Esophagus (tissue), 2 donors: Measurements from ENCODE around the gene ERP44. TPM values are rescaled to one million over a fixed set of nuclear protein-coding genes. Genes with fewer than 3 reads are reported as not detected.

Experiments
- H3K27ac ChIP-seq, 2 donors: one replicate each; pipeline ENCODE4 v1.5.1; 2013; ENCODE audit warnings: low read depth in 2 of 2, mild to moderate bottlenecking in 2 of 2, inconsistent platforms in 1 of 2, low read length in 1 of 2, moderate library complexity in 1 of 2
- H3K27me3 ChIP-seq, 2 donors: one replicate each; pipeline ENCODE4 v1.6.1; 2013; ENCODE audit warnings: low read length in 2 of 2, control low read depth in 1 of 2, mild to moderate bottlenecking in 1 of 2; ENCODE audit not compliant: insufficient read depth in 2 of 2, control insufficient read depth in 1 of 2
- H3K36me3 ChIP-seq, 2 donors: one replicate each; pipeline ENCODE4 v1.6.1; 2013; ENCODE audit warnings: low read length in 1 of 2; ENCODE audit not compliant: control insufficient read depth in 2 of 2, insufficient read depth in 2 of 2
- H3K4me1 ChIP-seq, 2 donors: one replicate each; pipeline ENCODE4 v1.6.1; 2013; ENCODE audit warnings: low read length in 1 of 2; ENCODE audit not compliant: control insufficient read depth in 2 of 2, insufficient read depth in 2 of 2
- H3K4me3 ChIP-seq, 2 donors: one replicate each; pipeline ENCODE4 v1.5.1; 2013; ENCODE audit warnings: low read length in 2 of 2, mild to moderate bottlenecking in 2 of 2, low read depth in 1 of 2, moderate library complexity in 1 of 2
- H3K9me3 ChIP-seq, 2 donors: one replicate each; pipeline ENCODE4 v1.6.1; 2013; ENCODE audit warnings: mild to moderate bottlenecking in 2 of 2, low read depth in 1 of 2, low read length in 1 of 2, moderate library complexity in 1 of 2; ENCODE audit not compliant: control insufficient read depth in 2 of 2, insufficient read depth in 1 of 2
- WGBS, 2 donors: extraction: QIAGEN DNeasy Blood & Tissue Kit; methylation state at CpG; one replicate each; pipeline ENCODE4 v1.1.7; 2013; 5-methylcytosine and 5-hydroxymethylcytosine counted together
- polyA plus RNA-seq, 2 donors: library from polyadenylated mRNA; stranded (reverse); fragments of 200-250 nt; gene quantifications; one replicate each; pipeline ENCODE4 v1.2.3, GENCODE V29; 2013
- donor health status: healthy with polysubstance abuse.
- donor health status: Bipolar disorder and iron deficiency.

ERP44 gene
- polyA plus RNA-seq, 2 donors: 14.3 to 16.3 TPM

- Histone ChIP-seq H3K27me3 (no peaks in the 10 kb centered on the region), H3K9me3 (no peaks in the 10 kb centered on the region), H3K36me3 (no peaks in the 10 kb centered on the region), H3K4me1 (no peaks in the 10 kb centered on the region), H3K27ac (no peak overlapping the region), H3K4me3 (no peak overlapping the region)
- WGBS, 2 donors: 95 to 98% methylated on average over 2 of the region's 2 CpGs
These were observed 150.3 kb downstream of the ERP44 start for GRCh38 chr9:99948482-99948881.

DNA sequence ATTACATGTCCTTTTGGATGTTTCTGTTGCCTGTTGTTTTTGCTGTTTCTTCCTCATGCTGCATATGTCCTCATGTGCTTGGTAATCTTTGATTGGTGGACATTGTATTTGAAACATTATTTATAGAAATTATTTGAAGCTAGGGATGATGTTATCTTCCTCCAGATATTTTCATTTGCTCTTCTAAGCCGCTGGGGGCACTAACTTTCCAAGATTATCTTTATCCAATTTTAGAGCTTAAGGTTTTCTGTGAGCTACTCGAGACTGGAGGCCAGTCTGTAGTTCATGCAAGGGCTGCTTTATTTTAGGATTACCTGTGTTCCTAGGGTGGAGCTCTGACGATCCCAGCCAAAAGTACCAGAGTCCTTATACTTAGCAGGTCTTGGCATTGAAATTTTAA lies 151.4 kb downstream of the ERP44 start:
- Histone ChIP-seq H3K27me3 (no peaks in the 10 kb centered on the region), H3K36me3 (no peaks in the 10 kb centered on the region), H3K9me3 (no peaks in the 10 kb centered on the region), H3K27ac (no peak overlapping the region), H3K4me3 (no peak overlapping the region), H3K4me1 (no peaks in the 10 kb centered on the region)
- 59 to 64% methylated on average over 3 of the region's 3 CpGs for WGBS, 2 donors

DNA sequence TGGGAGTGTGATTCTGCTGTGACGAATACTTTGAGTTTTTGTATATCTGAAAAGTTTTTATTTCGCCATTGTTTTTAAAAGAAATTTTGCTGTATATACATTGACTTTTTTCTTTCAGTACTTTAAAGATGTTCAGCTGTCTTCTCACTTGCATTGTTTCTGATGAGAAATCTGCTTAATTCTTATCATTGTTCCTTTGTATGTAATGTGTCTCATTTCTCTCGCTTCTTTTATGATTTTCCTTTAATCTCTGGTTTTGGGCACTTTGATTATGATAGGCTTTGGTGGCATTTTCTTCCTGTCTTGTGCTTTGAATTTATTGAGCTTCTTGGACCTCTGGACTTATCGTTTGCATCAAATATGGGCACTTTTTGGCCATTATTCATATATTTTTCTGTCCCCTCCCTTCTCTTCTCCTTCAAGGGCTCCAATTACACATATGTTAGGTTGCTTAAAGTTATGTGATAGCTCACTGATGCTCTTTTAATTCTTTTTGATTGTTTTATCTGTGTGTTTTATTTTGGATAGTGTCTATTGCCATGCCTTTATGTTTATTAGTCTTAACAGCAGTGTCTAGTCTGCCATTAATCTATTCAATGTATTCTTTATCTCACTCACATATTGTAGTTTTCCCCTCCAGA lies 161.7 kb downstream of the ERP44 start:
- Histone ChIP-seq H3K4me3 (no peak overlapping the region), H3K4me1 (no peaks in the 10 kb centered on the region), H3K27ac (no peak overlapping the region), H3K9me3 (no peaks in the 10 kb centered on the region), H3K36me3 (no peaks in the 10 kb centered on the region), H3K27me3 (no peaks in the 10 kb centered on the region)
- 96 to 98% methylated on average over 4 of the region's 4 CpGs for WGBS, 2 donors

- no peak overlapping the region for H3K27ac ChIP-seq
- H3K36me3 ChIP-seq: no peaks in the 10 kb centered on the region
- H3K4me1 ChIP-seq: no peaks in the 10 kb centered on the region
- H3K4me3 ChIP-seq: no peak overlapping the region
- H3K27me3 ChIP-seq: no peaks in the 10 kb centered on the region
- H3K9me3 ChIP-seq: no peaks in the 10 kb centered on the region
- WGBS, 2 donors: 94 to 96% methylated on average over 6 of the region's 6 CpGs
These were observed 167.5 kb downstream of the ERP44 start for GRCh38 chr9:99931155-99931840.

- H3K4me1 ChIP-seq: no peaks in the 10 kb centered on the region
- 96% methylated on average over 2 of the region's 2 CpGs for WGBS, 2 donors
- H3K27me3 ChIP-seq: no peaks in the 10 kb centered on the region
- no peaks in the 10 kb centered on the region for H3K9me3 ChIP-seq
- H3K27ac ChIP-seq: no peak overlapping the region
- no peak overlapping the region for H3K4me3 ChIP-seq
- no peaks in the 10 kb centered on the region for H3K36me3 ChIP-seq
These were observed 169.1 kb downstream of the ERP44 start for GRCh38 chr9:99929652-99930051.

Other genes with a start within 250 kb of the ERP44 start
- gene STX17, start 192.3 kb downstream of the ERP44 start, polyA plus RNA-seq: 1 to 10 TPM; 7.0 to 8.1 TPM
- gene INVS, start 243 bp upstream of the ERP44 start, polyA plus RNA-seq: 1 to 10 TPM; 3.2 to 3.3 TPM